Heart left ventricle (tissue), 16 donors: Measurements from ENCODE around the gene GPRC5B. TPM values are rescaled to one million over a fixed set of nuclear protein-coding genes. Genes with fewer than 3 reads are reported as not detected.

ENCODE experiments used
- ATAC-seq, 4 donors: fragments of 200-7000 bp; cut with Tn5 transposase; one replicate each; pipeline ENCODE4 v1.9.1; 2020 to 2022; ENCODE audit warnings: moderate library complexity in 4 of 4, mild to moderate bottlenecking in 3 of 4, moderate number of reproducible peaks in 1 of 4
- DNase-seq, 5 donors: peaks; one replicate each; pipeline ENCODE4 v3.0.0-alpha.2; 2020
- H3K27ac ChIP-seq, 12 donors: fragments of 200-600 bp; sonication (generic) in 4 of 12; one replicate each; pipeline versions ENCODE4 v1.5.0 to v1.8.0; 2016 to 2022; ENCODE audit warnings: mild to moderate bottlenecking in 2 of 12
- H3K27me3 ChIP-seq, 9 donors: fragments of 200-600 bp; sonication (generic) in 2 of 9; one replicate each; pipeline versions ENCODE4 v1.5.1 to v1.8.0; 2016 to 2022; ENCODE audit warnings: mild to moderate bottlenecking in 3 of 9
- H3K36me3 ChIP-seq, 9 donors: fragments of 200-600 bp; sonication (generic) in 2 of 9; one replicate each; pipeline versions ENCODE4 v1.5.0 to v1.8.0; 2018 to 2022; ENCODE audit warnings: mild to moderate bottlenecking in 2 of 9
- H3K4me1 ChIP-seq, 12 donors: fragments of 200-600 bp; sonication (generic) in 4 of 12; one replicate each; pipeline versions ENCODE4 v1.5.0 to v1.8.0; 2016 to 2022; ENCODE audit warnings: mild to moderate bottlenecking in 3 of 12
- H3K4me3 ChIP-seq, 12 donors: fragments of 200-600 bp; sonication (generic) in 4 of 12; one replicate each; pipeline versions ENCODE4 v1.5.0 to v1.8.0; 2017 to 2022; ENCODE audit warnings: mild to moderate bottlenecking in 9 of 12, moderate library complexity in 4 of 12
- H3K9me3 ChIP-seq, 12 donors: fragments of 200-600 bp; sonication (generic) in 4 of 12; one replicate each; pipeline versions ENCODE4 v1.5.0 to v1.8.0; 2016 to 2022; ENCODE audit warnings: mild to moderate bottlenecking in 1 of 12
- POLR2A ChIP-seq, 2 donors: fragments of 450-650 bp; IDR thresholded peaks; one replicate each; pipeline ENCODE4 v1.6.1; 2017; ENCODE audit warnings: antibody characterized with exemption in 2 of 2, mild to moderate bottlenecking in 2 of 2, moderate library complexity in 2 of 2
- WGBS, 4 donors: extraction: QIAGEN DNeasy Blood & Tissue Kit in 2 of 4; methylation state at CpG; one replicate each; pipeline versions ENCODE4 v1.1.5 to v1.1.7; 2013 to 2018; 5-methylcytosine and 5-hydroxymethylcytosine counted together
- intact Hi-C, 10 donors: fragments of 100-400 bp; cut with DNase I; formaldehyde crosslinking; loops; one replicate each; pipeline versions ENCODE4 v1.11.1 to v1.14.2; 2022
- polyA plus RNA-seq, 2 donors: library from polyadenylated mRNA; stranded (reverse); fragments of 200-250 nt; gene quantifications; one replicate each; pipeline ENCODE4 v1.2.3, GENCODE V29; 2013
- total RNA-seq, 9 donors: library from RNA; depleted of rRNA in 2 of 9; stranded (reverse); fragments of >200 nt in 2 of 9; fragmentation: NEBNext Ultra II Directional in 3 of 9; extraction: Animal tissue kit (Norgen Biotek cat#: 25700) in 3 of 9; gene quantifications; one replicate each; pipeline versions ENCODE4 v1.1.0 to v1.2.4, GENCODE V29; 2016 to 2023
- TF ChIP-seq, protein P1 (sequence below), 12 donors: fragments of 200-600 bp; sonication (generic) in 4 of 12; IDR thresholded peaks; one replicate each; pipeline versions ENCODE4 v1.5.0 to v1.8.0; 2018 to 2022; ENCODE audit warnings: antibody characterized with exemption in 12 of 12, mild to moderate bottlenecking in 5 of 12
- donor health status: ischemic (EF 13 %, LVEDD 7.1; RV severe dilation, severe dysfunction).
- donor health status: healthy with polysubstance abuse.
- donor health status: DM: no; HTN: yes; CAD: no.
- donor health status: DM: no; HTN: no; CAD: no.
- donor health status: ischemic (EF 25% LVEDD 6.9; RV normal size, moderate dysfunction).
- donor health status: ischemic (EF 25% LVEDD 5.7; RV mildly dilated, moderate dysfunction).
- donor health status: healthy.
- donor health status: DM: yes; HTN: yes; CAD: no.
- donor health status: ischemic (EF 35%, LVEDD 5.7; RV mildly dilated, moderate dysfunction).
- donor health status: nonischemic (EF 11% LVEDD 7.7; RV severe dilation, severe dysfunction).
- donor health status: DM: yes; HTN: yes; CAD: no.
- donor health status: PGD.
- donor health status: ischemic (EF 29% LVEDD 5.4; RV normal size, mild dysfunction).
- donor health status: nonischemic (EF 23%, LVEDD 6.1; RV moderate dilation, normal function).

The GPRC5B gene
- total and polyA plus RNA-seq, 11 donors = 43.0 to 104 (median 77.9) TPM

DNA sequence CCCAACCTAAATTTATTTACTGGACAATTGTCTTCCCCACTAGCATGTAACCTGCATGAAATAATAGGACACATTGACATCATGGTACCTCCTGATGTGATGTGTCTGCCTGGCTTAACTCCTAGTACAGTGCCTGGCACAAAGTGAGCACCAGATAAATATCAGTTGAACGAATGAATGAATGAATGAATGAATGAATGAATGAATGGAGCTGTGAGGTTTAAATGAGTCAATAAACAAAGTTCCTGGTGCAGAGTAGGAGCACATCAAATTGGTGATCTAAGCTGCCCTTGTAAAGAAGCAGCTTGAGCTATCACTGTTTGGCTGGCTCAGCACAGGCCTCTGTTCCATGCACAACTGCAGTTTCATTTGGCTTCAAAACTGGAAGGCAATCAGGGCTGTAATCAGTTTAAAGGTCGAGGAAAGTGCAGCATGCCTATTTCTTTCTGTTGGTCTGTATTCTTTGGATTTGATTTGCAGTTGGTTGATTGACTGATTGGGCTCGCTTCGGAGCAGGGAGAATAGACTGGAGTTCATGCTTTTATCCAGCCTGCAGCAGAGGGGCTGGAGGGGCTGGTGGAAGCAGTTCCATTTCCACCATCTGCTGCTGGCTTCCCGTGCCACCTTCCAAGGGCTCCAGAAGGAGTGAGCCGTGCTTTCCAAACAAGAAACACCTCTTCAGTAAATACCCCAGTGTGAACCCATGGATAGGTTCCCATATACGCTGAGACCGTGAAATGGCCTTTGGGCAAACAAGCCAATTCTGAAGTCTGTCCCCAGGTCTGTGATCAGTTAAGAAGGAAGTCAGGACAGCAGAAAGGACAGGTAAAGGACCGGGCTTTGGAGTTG lies 54.6 kb downstream of the GPRC5B start:
- intact Hi-C loops = no loop called here

DNA sequence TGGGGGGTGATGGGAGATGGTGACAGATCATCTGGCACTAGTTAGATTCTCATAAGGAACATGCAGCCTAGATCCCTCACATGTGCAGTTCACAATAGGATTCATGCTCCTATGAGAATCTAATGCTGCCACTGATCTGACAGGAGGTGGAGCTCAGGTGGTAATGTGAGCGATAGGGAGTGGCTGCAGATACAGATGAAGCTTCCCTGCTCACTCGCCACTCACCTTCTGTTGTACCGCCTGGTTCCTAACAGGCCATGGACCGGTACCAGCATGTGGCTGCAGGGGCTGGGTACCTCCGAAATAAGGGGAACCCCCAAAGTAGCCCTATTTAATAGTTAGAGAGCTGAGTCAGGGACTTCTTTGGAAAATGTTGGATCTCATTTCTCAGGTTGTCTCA lies 60.4 kb downstream of the GPRC5B start:
- WGBS, 4 donors = 93 to 100% (median 96%) methylated on average over 5 of the region's 5 CpGs
- intact Hi-C loops = no loop called here

More for the DNA sequence above, 54.6 kb downstream of the GPRC5B start:
- ATAC-seq (no peak), DNase-seq (no peak)
- 80 to 89% (median 85%) methylated on average over 9 of the region's 9 CpGs for WGBS, 4 donors
- TF ChIP-seq, protein P1, sequence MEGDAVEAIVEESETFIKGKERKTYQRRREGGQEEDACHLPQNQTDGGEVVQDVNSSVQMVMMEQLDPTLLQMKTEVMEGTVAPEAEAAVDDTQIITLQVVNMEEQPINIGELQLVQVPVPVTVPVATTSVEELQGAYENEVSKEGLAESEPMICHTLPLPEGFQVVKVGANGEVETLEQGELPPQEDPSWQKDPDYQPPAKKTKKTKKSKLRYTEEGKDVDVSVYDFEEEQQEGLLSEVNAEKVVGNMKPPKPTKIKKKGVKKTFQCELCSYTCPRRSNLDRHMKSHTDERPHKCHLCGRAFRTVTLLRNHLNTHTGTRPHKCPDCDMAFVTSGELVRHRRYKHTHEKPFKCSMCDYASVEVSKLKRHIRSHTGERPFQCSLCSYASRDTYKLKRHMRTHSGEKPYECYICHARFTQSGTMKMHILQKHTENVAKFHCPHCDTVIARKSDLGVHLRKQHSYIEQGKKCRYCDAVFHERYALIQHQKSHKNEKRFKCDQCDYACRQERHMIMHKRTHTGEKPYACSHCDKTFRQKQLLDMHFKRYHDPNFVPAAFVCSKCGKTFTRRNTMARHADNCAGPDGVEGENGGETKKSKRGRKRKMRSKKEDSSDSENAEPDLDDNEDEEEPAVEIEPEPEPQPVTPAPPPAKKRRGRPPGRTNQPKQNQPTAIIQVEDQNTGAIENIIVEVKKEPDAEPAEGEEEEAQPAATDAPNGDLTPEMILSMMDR (IDR thresholded peaks at IDR 0.05) = no peak
- no peak for TF ChIP-seq POLR2A (IDR thresholded peaks at IDR 0.05)
- Histone ChIP-seq H3K27me3 (no peaks in the 10 kb centered on the region), H3K9me3 (no peaks in the 10 kb centered on the region), H3K4me3 (no peak overlapping the region), H3K4me1 (peaks cover 0 to 11% (median 3%) of the 10 kb centered on the region in 12 donors), H3K36me3 (peaks cover 0 to 19% (median 0%) of the 10 kb centered on the region in 9 donors), H3K27ac (peak overlapping the region in 2 of 12 donors; percentile 11 to 62)

DNA sequence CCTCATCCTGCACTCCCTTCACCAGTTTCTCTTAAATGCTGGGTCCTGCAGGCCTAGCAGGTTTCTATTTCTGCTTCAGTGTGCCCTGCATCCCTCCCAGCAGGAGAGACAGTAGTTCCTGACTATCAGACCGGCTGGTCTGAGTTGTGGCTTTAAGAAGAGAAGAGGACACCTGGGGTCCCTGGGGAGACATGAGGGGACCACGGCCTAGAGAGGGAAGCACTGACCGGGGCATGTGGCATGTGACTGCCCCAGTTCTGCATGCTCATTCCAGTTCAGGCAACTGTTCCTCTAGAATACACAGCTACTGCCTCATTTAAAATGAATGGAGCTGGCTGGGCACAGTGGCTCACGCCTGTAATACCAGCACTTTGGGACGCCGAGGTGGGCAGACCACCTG lies 61.3 kb downstream of the GPRC5B start:
- no peak overlapping the region for H3K4me3 ChIP-seq
- H3K9me3 ChIP-seq = no peaks in the 10 kb centered on the region
- DNase-seq (no peak), ATAC-seq (no peak)
- H3K36me3 ChIP-seq = peaks cover 0 to 10% (median 0%) of the 10 kb centered on the region in 9 donors
- no peaks in the 10 kb centered on the region for H3K27me3 ChIP-seq
- H3K4me1 ChIP-seq = no peaks in the 10 kb centered on the region
- no peak for TF ChIP-seq POLR2A (IDR thresholded peaks at IDR 0.05)
- TF ChIP-seq, protein P1 (IDR thresholded peaks at IDR 0.05) = no peak
- no peak overlapping the region for H3K27ac ChIP-seq
- WGBS, 4 donors = 83 to 91% (median 89%) methylated on average over 5 to 6 of the region's 6 CpGs
- intact Hi-C loops = no loop called here

More for the DNA sequence above, 60.4 kb downstream of the GPRC5B start:
- Histone ChIP-seq H3K9me3 (no peaks in the 10 kb centered on the region), H3K27ac (no peak overlapping the region), H3K4me3 (no peak overlapping the region), H3K27me3 (no peaks in the 10 kb centered on the region), H3K36me3 (peaks cover 0 to 10% (median 0%) of the 10 kb centered on the region in 9 donors), H3K4me1 (no peaks in the 10 kb centered on the region)
- TF ChIP-seq, protein P1 (IDR thresholded peaks at IDR 0.05) = no peak
- no peak for TF ChIP-seq POLR2A (IDR thresholded peaks at IDR 0.05)
- DNase-seq = no peak
- ATAC-seq = no peak

DNA sequence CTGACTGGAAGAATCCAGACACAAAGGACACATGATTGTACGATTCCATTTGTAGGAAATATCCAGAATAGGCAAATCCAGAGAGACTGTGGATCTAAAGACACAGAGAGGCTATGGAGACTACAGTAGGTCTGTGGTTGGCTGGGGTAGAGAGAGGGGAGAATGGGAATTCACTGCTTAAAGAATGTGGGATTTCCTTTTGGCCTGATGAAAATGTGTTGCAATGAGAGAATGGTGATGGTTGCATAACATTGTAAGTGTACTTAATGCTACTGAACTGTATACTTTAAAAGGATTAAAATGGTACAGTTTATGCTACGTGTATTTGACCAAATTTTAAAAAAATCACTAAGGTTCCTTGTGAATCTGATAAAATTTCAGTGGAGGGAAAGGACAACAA lies 62.1 kb downstream of the GPRC5B start:
- no peak for TF ChIP-seq POLR2A (IDR thresholded peaks at IDR 0.05)
- TF ChIP-seq, protein P1 (IDR thresholded peaks at IDR 0.05) = no peak
- no peaks in the 10 kb centered on the region for H3K4me1 ChIP-seq
- H3K27ac ChIP-seq = no peak overlapping the region
- no peak for DNase-seq
- no peaks in the 10 kb centered on the region for H3K27me3 ChIP-seq
- WGBS, 4 donors = 91 to 96% (median 92%) methylated on average over 2 of the region's 2 CpGs
- H3K4me3 ChIP-seq = no peak overlapping the region
- no peaks in the 10 kb centered on the region for H3K9me3 ChIP-seq
- ATAC-seq = no peak
- peaks cover 0 to 6% (median 0%) of the 10 kb centered on the region in 9 donors for H3K36me3 ChIP-seq
- intact Hi-C loops = no loop called here
